Osteocyte (in vitro differentiated cells): ENCODE results near the gene NKAIN2. TPM values are rescaled to one million over a fixed set of nuclear protein-coding genes. Genes with fewer than 3 reads are reported as not detected.
"Not testable (repeated sequence)": the region's sequence is repeated elsewhere in the genome, so short reads cannot be mapped to it uniquely, and the experiment has no call there.

Experiments
- DNase-seq: peaks from one replicate; pipeline ENCODE4 v3.0.0; 2021; ENCODE audit warnings: mixed read lengths; ENCODE audit not compliant: unreplicated experiment; ENCODE audit errors: extremely low spot score
- H3K27ac Mint-ChIP-seq: one replicate; pipeline ENCODE4 v1.8.0; 2021; ENCODE audit warnings: mild to moderate bottlenecking, mixed read lengths; ENCODE audit not compliant: unreplicated experiment
- H3K27me3 Mint-ChIP-seq: one replicate; pipeline ENCODE4 v1.8.0; 2021; ENCODE audit warnings: mixed read lengths; ENCODE audit not compliant: unreplicated experiment
- H3K36me3 Mint-ChIP-seq: one replicate; pipeline ENCODE4 v1.8.0; 2021; ENCODE audit warnings: mixed read lengths; ENCODE audit not compliant: unreplicated experiment
- H3K4me1 Mint-ChIP-seq: one replicate; pipeline ENCODE4 v1.8.0; 2021; ENCODE audit warnings: mixed read lengths; ENCODE audit not compliant: unreplicated experiment
- H3K4me3 Mint-ChIP-seq: one replicate; pipeline ENCODE4 v1.8.0; 2021; ENCODE audit warnings: mild to moderate bottlenecking, moderate library complexity, mixed read lengths; ENCODE audit not compliant: unreplicated experiment
- H3K9me3 Mint-ChIP-seq: one replicate; pipeline ENCODE4 v1.8.0; 2021; ENCODE audit warnings: mixed read lengths; ENCODE audit not compliant: unreplicated experiment
- CTCF ChIP-seq: fragments of 200-600 bp; sonication (generic); IDR thresholded peaks from 2 replicates; pipeline ENCODE4 v1.5.0; 2021; ENCODE audit warnings: antibody characterized with exemption, mild to moderate bottlenecking, moderate library complexity
- total RNA-seq: library from RNA; stranded (reverse); gene quantifications from 2 replicates; pipeline ENCODE4 v1.2.1, GENCODE V29; 2021

Gene NKAIN2
- total RNA-seq, 1 donor from 2014 or later: 17.8 TPM

- H3K27ac Mint-ChIP-seq: no peak overlapping the region
- peaks cover 9% of the 10 kb centered on the region for H3K9me3 Mint-ChIP-seq
- no peak overlapping the region for H3K4me3 Mint-ChIP-seq
- H3K27me3 Mint-ChIP-seq: no peaks in the 10 kb centered on the region
- H3K36me3 Mint-ChIP-seq: no peaks in the 10 kb centered on the region
- no peak for DNase-seq
- peaks cover 2% of the 10 kb centered on the region for H3K4me1 Mint-ChIP-seq
- TF ChIP-seq CTCF: no peak
Measured at GRCh38 chr6:124551711-124552233, 748.1 kb downstream of the NKAIN2 start.

DNA sequence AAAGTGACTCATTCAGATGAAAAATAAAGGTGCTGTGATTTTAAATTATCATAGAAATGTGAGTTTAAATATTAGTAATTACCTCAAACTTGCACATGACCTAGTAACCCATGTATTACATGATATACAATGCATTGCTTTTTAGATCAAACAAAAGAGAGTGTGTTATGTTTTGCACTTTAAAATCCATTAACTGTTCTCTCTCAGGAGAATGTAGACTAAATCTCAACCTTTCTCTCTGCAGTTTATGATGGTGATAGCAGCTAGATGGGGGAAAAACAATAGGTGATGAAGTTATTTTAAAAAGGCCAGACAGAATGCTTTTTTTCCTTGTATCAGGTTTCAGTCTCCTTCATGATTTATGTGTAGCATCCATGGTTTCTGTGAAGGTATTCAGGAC, 754.2 kb downstream of the NKAIN2 start:
- Mint-ChIP-seq H3K36me3 (no peaks in the 10 kb centered on the region), H3K4me1 (no peaks in the 10 kb centered on the region), H3K4me3 (no peak overlapping the region), H3K27me3 (no peaks in the 10 kb centered on the region), H3K9me3 (peaks cover 9% of the 10 kb centered on the region), H3K27ac (no peak overlapping the region)
- TF ChIP-seq CTCF: no peak
- no peak for DNase-seq

DNA sequence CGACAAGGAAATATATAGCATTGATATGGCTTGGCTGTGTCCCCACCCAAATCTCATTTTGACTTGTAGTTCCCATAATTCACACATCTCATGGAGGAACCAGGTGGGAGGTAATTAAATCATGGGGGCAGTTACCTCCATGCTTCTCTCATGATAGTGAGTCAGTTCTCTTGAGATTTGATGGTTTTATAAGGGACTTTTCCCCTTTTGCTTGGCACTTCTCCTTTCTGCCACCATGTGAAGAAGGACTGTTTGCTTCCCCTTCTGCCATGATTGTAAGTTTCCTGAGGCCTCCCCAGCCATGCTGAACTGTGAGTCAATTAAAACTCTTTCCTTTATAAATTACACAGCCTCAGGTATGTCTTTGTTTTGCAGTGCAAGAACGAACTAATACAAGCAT, 756.4 kb downstream of the NKAIN2 start:
- H3K36me3 Mint-ChIP-seq, H3K4me3 Mint-ChIP-seq, H3K27ac Mint-ChIP-seq, H3K27me3 Mint-ChIP-seq, H3K4me1 Mint-ChIP-seq, H3K9me3 Mint-ChIP-seq, DNase-seq: not testable (repeated sequence)

GRCh38 chr6:124560873-124561567, 757.4 kb downstream of the NKAIN2 start:
- no peak overlapping the region for H3K4me3 Mint-ChIP-seq
- no peaks in the 10 kb centered on the region for H3K36me3 Mint-ChIP-seq
- no peak for DNase-seq
- no peaks in the 10 kb centered on the region for H3K27me3 Mint-ChIP-seq
- no peak overlapping the region for H3K27ac Mint-ChIP-seq
- peaks cover 8% of the 10 kb centered on the region for H3K9me3 Mint-ChIP-seq
- H3K4me1 Mint-ChIP-seq: no peaks in the 10 kb centered on the region
- TF ChIP-seq CTCF: no peak

GRCh38 chr6:124561635-124562130, 758.0 kb downstream of the NKAIN2 start:
- Mint-ChIP-seq H3K4me1 (no peaks in the 10 kb centered on the region), H3K27ac (no peak overlapping the region), H3K27me3 (no peaks in the 10 kb centered on the region), H3K4me3 (no peak overlapping the region), H3K36me3 (no peaks in the 10 kb centered on the region), H3K9me3 (peaks cover 5% of the 10 kb centered on the region)
- DNase-seq: no peak
- TF ChIP-seq CTCF: no peak

- not testable (repeated sequence) for H3K27me3 Mint-ChIP-seq, H3K4me1 Mint-ChIP-seq, H3K27ac Mint-ChIP-seq, H3K36me3 Mint-ChIP-seq, H3K9me3 Mint-ChIP-seq, DNase-seq, H3K4me3 Mint-ChIP-seq
Measured at GRCh38 chr6:124564125-124564524, 760.5 kb downstream of the NKAIN2 start.
